Measurements from ENCODE around the gene FLT4. TPM values are rescaled to one million over a fixed set of nuclear protein-coding genes. Genes with fewer than 3 reads are reported as not detected.

Gene FLT4
- total RNA-seq, 1 experiment from 2014 or later = not detected

DNA sequence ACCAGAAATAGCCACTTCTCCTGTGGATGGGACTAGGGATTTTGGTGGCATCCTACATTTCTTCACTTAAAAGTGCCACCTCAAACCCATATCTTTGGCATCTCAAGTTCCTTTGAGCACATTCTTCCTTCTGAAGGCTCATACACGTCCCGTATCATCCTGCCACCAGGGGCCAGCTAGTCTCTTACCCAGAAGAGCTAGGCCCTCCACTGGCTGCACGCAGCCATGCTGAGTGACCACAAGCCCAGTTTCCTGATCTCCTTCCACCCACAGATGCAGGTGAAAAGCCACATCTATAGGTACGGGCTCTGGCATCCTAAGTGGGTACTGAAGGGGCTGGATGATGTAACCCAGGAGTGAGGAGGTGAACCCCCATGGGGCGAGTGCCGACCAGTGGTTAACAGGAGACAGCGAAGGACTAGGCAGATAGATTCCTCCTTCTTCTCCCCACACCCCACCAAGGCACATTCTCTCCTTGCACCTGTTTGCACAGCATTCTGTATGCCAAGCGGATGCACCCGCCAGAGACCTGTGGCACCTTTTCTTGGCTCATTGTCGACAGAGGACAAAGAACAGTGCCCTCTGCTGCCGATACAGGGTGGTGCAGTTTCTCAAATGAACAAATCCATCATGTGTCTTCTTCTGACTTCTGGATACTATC is 43.7 kb downstream of the FLT4 start:
- TF ChIP-seq EZH2 (IDR thresholded peaks at IDR 0.05; ENCODE audit: low read length, unreplicated experiment) (no peak), EZH2phosphoT487 (IDR thresholded peaks at IDR 0.05; ENCODE audit: borderline replicate concordance, low read length) (no peak)
- TF ChIP-seq, protein P1, sequence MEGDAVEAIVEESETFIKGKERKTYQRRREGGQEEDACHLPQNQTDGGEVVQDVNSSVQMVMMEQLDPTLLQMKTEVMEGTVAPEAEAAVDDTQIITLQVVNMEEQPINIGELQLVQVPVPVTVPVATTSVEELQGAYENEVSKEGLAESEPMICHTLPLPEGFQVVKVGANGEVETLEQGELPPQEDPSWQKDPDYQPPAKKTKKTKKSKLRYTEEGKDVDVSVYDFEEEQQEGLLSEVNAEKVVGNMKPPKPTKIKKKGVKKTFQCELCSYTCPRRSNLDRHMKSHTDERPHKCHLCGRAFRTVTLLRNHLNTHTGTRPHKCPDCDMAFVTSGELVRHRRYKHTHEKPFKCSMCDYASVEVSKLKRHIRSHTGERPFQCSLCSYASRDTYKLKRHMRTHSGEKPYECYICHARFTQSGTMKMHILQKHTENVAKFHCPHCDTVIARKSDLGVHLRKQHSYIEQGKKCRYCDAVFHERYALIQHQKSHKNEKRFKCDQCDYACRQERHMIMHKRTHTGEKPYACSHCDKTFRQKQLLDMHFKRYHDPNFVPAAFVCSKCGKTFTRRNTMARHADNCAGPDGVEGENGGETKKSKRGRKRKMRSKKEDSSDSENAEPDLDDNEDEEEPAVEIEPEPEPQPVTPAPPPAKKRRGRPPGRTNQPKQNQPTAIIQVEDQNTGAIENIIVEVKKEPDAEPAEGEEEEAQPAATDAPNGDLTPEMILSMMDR (conservative IDR thresholded peaks at IDR 0.05; ENCODE audit: low read depth, low read length) = peak; percentile 79
- Histone ChIP-seq H3K36me3 (ENCODE audit: low read depth, low read length) (no peaks in the 10 kb centered on the region), H3K4me3 (ENCODE audit: low read length) (no peak overlapping the region), H4K20me1 (ENCODE audit: low read length) (no peaks in the 10 kb centered on the region), H3K79me2 (ENCODE audit: low read length) (no peaks in the 10 kb centered on the region), H3K4me2 (ENCODE audit: low read length) (no peak overlapping the region), H3K9me3 (ENCODE audit: low read length) (no peaks in the 10 kb centered on the region), H3F3A (ENCODE audit: low read length, unreplicated experiment) (no peaks in the 10 kb centered on the region), H3K27ac (ENCODE audit: low read length) (no peak overlapping the region), H3K27me3 (ENCODE audit: low read length) (no peaks in the 10 kb centered on the region), H3K9ac (ENCODE audit: low read length) (no peak overlapping the region), H3K9me2 (replicated peaks; ENCODE audit: low read length) (no peaks in the 10 kb centered on the region), H2AFZ (ENCODE audit: low read length) (no peak overlapping the region), H3K4me1 (ENCODE audit: insufficient read depth, low read length) (no peaks in the 10 kb centered on the region)
- ATAC-seq (peak; percentile 74), DNase-seq (peak; percentile 62)
- CTCF ChIA-PET = interaction anchor here (0.5 kb wide), 1 partner anchor 73 kb away, joined by 6 read pairs; no protein-coding TSS in a partner anchor
- intact Hi-C loops (cut with micrococcal nuclease) = loop anchor here (5.0 to 10.0 kb wide), 2 partner anchors 111 to 313 kb away; partner anchors contain the start of genes CNOT6 and MAPK9
- no TSS peak for BruUV-seq (replicated peaks)
- POLR2A ChIA-PET (ENCODE audit: unreplicated experiment) = no interaction called here

DNA sequence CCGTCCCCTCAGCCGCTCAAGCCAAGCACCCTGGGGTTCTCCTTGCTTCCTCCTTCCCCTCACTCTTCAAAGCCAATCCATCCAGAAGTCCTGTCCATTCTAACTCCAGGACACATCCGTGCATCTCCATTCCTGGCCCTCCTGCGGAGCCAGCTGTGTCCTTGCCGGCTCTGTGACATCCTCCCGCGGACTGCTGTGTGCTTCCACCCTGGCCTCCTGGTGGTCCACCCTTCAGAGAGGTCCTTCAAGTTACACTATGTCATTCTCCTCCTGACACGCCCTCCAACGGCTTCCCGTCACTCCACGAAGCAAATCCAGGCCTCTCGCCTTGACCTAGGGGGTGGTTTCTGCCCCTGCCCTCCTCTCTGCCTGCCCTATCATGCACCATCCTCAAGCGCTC is 45.1 kb downstream of the FLT4 start:
- H3K4me2 ChIP-seq (ENCODE audit: low read length) = no peak overlapping the region
- H3K9me2 ChIP-seq (replicated peaks; ENCODE audit: low read length) = no peaks in the 10 kb centered on the region
- no peaks in the 10 kb centered on the region for H4K20me1 ChIP-seq (ENCODE audit: low read length)
- CTCF ChIA-PET = no interaction called here
- POLR2A ChIA-PET (ENCODE audit: unreplicated experiment) = no interaction called here
- H3F3A ChIP-seq (ENCODE audit: low read length, unreplicated experiment) = no peaks in the 10 kb centered on the region
- H3K9ac ChIP-seq (ENCODE audit: low read length) = no peak overlapping the region
- H3K9me3 ChIP-seq (ENCODE audit: low read length) = no peaks in the 10 kb centered on the region
- no peak overlapping the region for H3K27ac ChIP-seq (ENCODE audit: low read length)
- BruUV-seq (replicated peaks) = no TSS peak
- ATAC-seq (no peak), DNase-seq (no peak)
- no peaks in the 10 kb centered on the region for H3K36me3 ChIP-seq (ENCODE audit: low read depth, low read length)
- H2AFZ ChIP-seq (ENCODE audit: low read length) = no peak overlapping the region
- no peaks in the 10 kb centered on the region for H3K4me1 ChIP-seq (ENCODE audit: insufficient read depth, low read length)
- intact Hi-C loops (cut with micrococcal nuclease) = loop anchor here (10.0 kb wide), 1 partner anchor 109 kb away; the partner anchor contains the start of gene CNOT6
- H3K4me3 ChIP-seq (ENCODE audit: low read length) = no peak overlapping the region
- TF ChIP-seq EZH2phosphoT487 (IDR thresholded peaks at IDR 0.05; ENCODE audit: borderline replicate concordance, low read length) = no peak
- no peak for TF ChIP-seq EZH2 (IDR thresholded peaks at IDR 0.05; ENCODE audit: low read length, unreplicated experiment)
- TF ChIP-seq, protein P1 (conservative IDR thresholded peaks at IDR 0.05; ENCODE audit: low read depth, low read length) = no peak
- no peaks in the 10 kb centered on the region for H3K27me3 ChIP-seq (ENCODE audit: low read length)
- no peaks in the 10 kb centered on the region for H3K79me2 ChIP-seq (ENCODE audit: low read length)

DNA sequence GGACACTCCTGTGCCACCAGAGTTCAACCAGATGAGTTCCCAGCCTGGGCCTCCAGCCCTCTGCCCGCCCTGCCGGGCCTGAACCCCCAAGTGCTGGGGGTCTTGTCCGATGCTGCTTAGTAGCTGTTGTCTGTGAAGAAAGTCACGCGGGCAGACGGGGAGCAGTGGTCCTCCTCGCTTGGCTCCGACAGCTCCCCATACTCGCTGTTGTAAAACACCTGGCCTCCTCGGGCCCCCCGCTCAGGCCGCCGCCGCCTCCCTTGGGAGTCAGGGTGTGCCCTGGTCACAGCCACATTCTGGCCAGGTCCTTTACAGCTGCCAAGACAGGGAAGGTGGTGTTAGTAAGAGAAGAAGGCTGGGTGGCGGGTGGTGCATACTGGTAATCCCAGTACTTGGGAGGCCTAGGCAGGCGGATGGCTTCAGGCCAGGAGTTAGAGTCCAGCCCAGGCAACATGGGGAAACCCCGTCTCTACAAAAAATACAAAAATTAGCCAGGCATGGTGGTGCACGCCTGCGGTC is 46.3 kb downstream of the FLT4 start:
- BruUV-seq (replicated peaks) = no TSS peak
- Histone ChIP-seq H3K4me2 (ENCODE audit: low read length) (no peak overlapping the region), H3K9me3 (ENCODE audit: low read length) (no peaks in the 10 kb centered on the region), H4K20me1 (ENCODE audit: low read length) (no peaks in the 10 kb centered on the region), H3K4me3 (ENCODE audit: low read length) (no peak overlapping the region), H3K9ac (ENCODE audit: low read length) (no peak overlapping the region), H2AFZ (ENCODE audit: low read length) (no peak overlapping the region), H3F3A (ENCODE audit: low read length, unreplicated experiment) (no peaks in the 10 kb centered on the region), H3K27ac (ENCODE audit: low read length) (no peak overlapping the region), H3K27me3 (ENCODE audit: low read length) (no peaks in the 10 kb centered on the region), H3K79me2 (ENCODE audit: low read length) (no peaks in the 10 kb centered on the region), H3K36me3 (ENCODE audit: low read depth, low read length) (no peaks in the 10 kb centered on the region), H3K4me1 (ENCODE audit: insufficient read depth, low read length) (no peaks in the 10 kb centered on the region), H3K9me2 (replicated peaks; ENCODE audit: low read length) (no peaks in the 10 kb centered on the region)
- DNase-seq (no peak), ATAC-seq (no peak)
- ChIA-PET CTCF (no interaction called here), POLR2A (ENCODE audit: unreplicated experiment) (no interaction called here)
- TF ChIP-seq EZH2 (IDR thresholded peaks at IDR 0.05; ENCODE audit: low read length, unreplicated experiment) (no peak), EZH2phosphoT487 (IDR thresholded peaks at IDR 0.05; ENCODE audit: borderline replicate concordance, low read length) (no peak)
- TF ChIP-seq, protein P1 (conservative IDR thresholded peaks at IDR 0.05; ENCODE audit: low read depth, low read length) = no peak
- intact Hi-C loops (cut with micrococcal nuclease) = loop anchor here (10.0 kb wide), 1 partner anchor 108 kb away; the partner anchor contains the start of gene CNOT6

All from PC-3 (cell line).